K562 (cell line): ENCODE data around the gene TESK2. TPM values are rescaled to one million over a fixed set of nuclear protein-coding genes. Genes with fewer than 3 reads are reported as not detected.

Experiments
- ARHGAP35 ChIP-seq: fragments of 450-650 bp; IDR thresholded peaks from 2 replicates; pipeline ENCODE4 v1.6.1; 2018; ENCODE audit not compliant: partially characterized antibody
- ARID1B ChIP-seq: fragments of 450-650 bp; IDR thresholded peaks from 2 replicates; pipeline ENCODE4 v1.6.1; 2016; ENCODE audit warnings: antibody characterized with exemption, mild to moderate bottlenecking, inconsistent platforms
- BCL6 ChIP-seq: fragments of 250-450 bp; sonication (Bioruptor Pico); IDR thresholded peaks from 2 replicates; pipeline ENCODE4 v1.4.0; 2020
- CSDE1 ChIP-seq, 2 experiments: fragments of 450-650 bp; IDR thresholded peaks; 2 replicates each; pipeline ENCODE4 v1.6.1; 2016; ENCODE audit warnings: mild to moderate bottlenecking in 1 of 2
- ELK1 ChIP-seq: sonication (generic); formaldehyde crosslinking; IDR thresholded peaks from 2 replicates; pipeline ENCODE4 v1.8.1; 2022; ENCODE audit warnings: missing genetic modification reagents
- FOSL1 ChIP-seq: fragments of 200-800 bp; sonication (Bioruptor generic); conservative IDR thresholded peaks from 2 replicates; pipeline ENCODE4 v1.6.1; 2016; ENCODE audit warnings: missing genetic modification characterization, missing compliant biosample characterization
- GTF2E2 ChIP-seq: fragments of 200-800 bp; sonication (Bioruptor generic); IDR thresholded peaks from 2 replicates; pipeline ENCODE4 v1.6.1; 2016; ENCODE audit warnings: missing genetic modification characterization, missing compliant biosample characterization
- IRF2 ChIP-seq: sonication (generic); formaldehyde crosslinking; IDR thresholded peaks from 2 replicates; pipeline ENCODE4 v1.8.1; 2022; ENCODE audit warnings: mild to moderate bottlenecking, missing genetic modification reagents
- KLF10 ChIP-seq: fragments of 250-450 bp; sonication (Bioruptor Pico); IDR thresholded peaks from 2 replicates; pipeline ENCODE4 v1.6.1; 2021; ENCODE audit warnings: matching md5 sums
- NCOA4 ChIP-seq: fragments of 450-650 bp; IDR thresholded peaks from 2 replicates; pipeline ENCODE4 v1.6.1; 2018; ENCODE audit warnings: mild to moderate bottlenecking; ENCODE audit not compliant: partially characterized antibody
- NFIX ChIP-seq: fragments of 250-450 bp; sonication (Bioruptor Pico); IDR thresholded peaks from 2 replicates; pipeline ENCODE4 v1.4.0; 2020; ENCODE audit warnings: low read depth, mild to moderate bottlenecking, moderate library complexity
- NKRF ChIP-seq: fragments of 450-650 bp; IDR thresholded peaks from 2 replicates; pipeline ENCODE4 v1.6.1; 2016; ENCODE audit warnings: borderline replicate concordance
- RBM15 ChIP-seq: fragments of 200-400 bp; formaldehyde crosslinking; IDR thresholded peaks from 2 replicates; pipeline ENCODE4 v1.6.1; 2018; ENCODE audit warnings: mild to moderate bottlenecking, low read length, moderate library complexity; ENCODE audit not compliant: insufficient read depth
- RUNX1 ChIP-seq: sonication (generic); IDR thresholded peaks from 2 replicates; pipeline ENCODE4 v1.6.1; 2016; ENCODE audit warnings: antibody characterized with exemption, low read depth
- TRIM24 ChIP-seq, 2 experiments: fragments of 450-650 bp; IDR thresholded peaks; 2 replicates each; pipeline ENCODE4 v1.6.1; 2016
- ZBTB5 ChIP-seq: fragments of 450-650 bp; IDR thresholded peaks from 2 replicates; pipeline ENCODE4 v1.6.1; 2017; ENCODE audit warnings: antibody characterized with exemption
- ZNF175 ChIP-seq: fragments of 200-800 bp; sonication (Bioruptor generic); IDR thresholded peaks from 2 replicates; pipeline ENCODE4 v1.6.1; 2016; ENCODE audit warnings: low read depth, mild to moderate bottlenecking, missing genetic modification characterization, missing compliant biosample characterization
- ZNF184 ChIP-seq: sonication (generic); formaldehyde crosslinking; IDR thresholded peaks from 2 replicates; pipeline ENCODE4 v1.5.0; 2020; ENCODE audit warnings: missing genetic modification reagents
- ZNF668 ChIP-seq: fragments of 250-450 bp; sonication (Bioruptor Pico); IDR thresholded peaks from 2 replicates; pipeline ENCODE4 v1.8.0; 2022; ENCODE audit warnings: mild to moderate bottlenecking, inconsistent platforms
- ZNF830 ChIP-seq: fragments of 250-450 bp; sonication (Bioruptor Pico); IDR thresholded peaks from 2 replicates; pipeline ENCODE4 v1.5.0; 2021; ENCODE audit warnings: mild to moderate bottlenecking
- polyA plus RNA-seq, 8 experiments: library from polyadenylated mRNA; depleted of rRNA in 4 of 8; stranded (reverse) in 5 of 8; unstranded in 3 of 8; fragments of >200 nt; fragmentation: Nextera tagmentation in 2 of 8; fragmentation: Illumina TruSeq in 1 of 8; extraction: Ambion mirVana in 2 of 8; extraction: Trizol in 1 of 8; gene quantifications; 2 replicates each; pipeline versions ENCODE4 v1.2.1 to v1.2.3, GENCODE V29; 2011 to 2014; ENCODE audit warnings: inconsistent platforms in 1 of 8, missing spikeins in 1 of 8
- total RNA-seq, 7 experiments: library from RNA; depleted of rRNA in 6 of 7; stranded (reverse); fragments of >200 nt in 6 of 7; fragmentation: Illumina TruSeq in 2 of 7; extraction: Trizol in 2 of 7; gene quantifications; 2 replicates each; pipeline versions ENCODE4 v1.2.1 to v1.2.3, GENCODE V29; 2011 to 2021; ENCODE audit warnings: low replicate concordance in 1 of 7
- TF ChIP-seq, protein P1 (sequence below), 2 experiments: IDR thresholded peaks in 1 of 2; conservative IDR thresholded peaks in 1 of 2; 2 replicates each; pipeline ENCODE4 v1.6.1; 2016; ENCODE audit warnings: low read depth in 2 of 2, mild to moderate bottlenecking in 1 of 2, missing compliant biosample characterization in 1 of 2, missing genetic modification characterization in 1 of 2, moderate library complexity in 1 of 2

The TESK2 gene
- total and polyA plus RNA-seq, 9 of the 15 experiments (the other 6 are each of a cell fraction or from before 2014, with no cell fraction given) = 1.6 to 5.3 (median 3.7) TPM

- TF ChIP-seq ARID1B = peak; percentile 72
- no peak for TF ChIP-seq RUNX1
- TF ChIP-seq IRF2 (CRISPR knock-in tag) = no peak
- no peak for TF ChIP-seq ZNF830 (CRISPR knock-in tag)
- TF ChIP-seq ZNF184 (CRISPR knock-in tag) = no peak
- no peak for TF ChIP-seq KLF10 (CRISPR knock-in tag)
- no peak for TF ChIP-seq NKRF
- no peak for TF ChIP-seq NFIX (CRISPR knock-in tag)
- TF ChIP-seq CSDE1 (IDR thresholded peaks at IDR 0.05) = no peak
- no peak for TF ChIP-seq BCL6 (CRISPR knock-in tag)
- 0 out of 2 replicates have a peak, but pooled peaks have one; percentile 13 for TF ChIP-seq ZNF668 (CRISPR knock-in tag)
- no peak for TF ChIP-seq RBM15
- TF ChIP-seq ELK1 = no peak
- peak; percentile 96 for TF ChIP-seq FOSL1
- TF ChIP-seq TRIM24 (IDR thresholded peaks at IDR 0.05) = no peak
- no peak for TF ChIP-seq GTF2E2 (tag)
- TF ChIP-seq, protein P1, sequence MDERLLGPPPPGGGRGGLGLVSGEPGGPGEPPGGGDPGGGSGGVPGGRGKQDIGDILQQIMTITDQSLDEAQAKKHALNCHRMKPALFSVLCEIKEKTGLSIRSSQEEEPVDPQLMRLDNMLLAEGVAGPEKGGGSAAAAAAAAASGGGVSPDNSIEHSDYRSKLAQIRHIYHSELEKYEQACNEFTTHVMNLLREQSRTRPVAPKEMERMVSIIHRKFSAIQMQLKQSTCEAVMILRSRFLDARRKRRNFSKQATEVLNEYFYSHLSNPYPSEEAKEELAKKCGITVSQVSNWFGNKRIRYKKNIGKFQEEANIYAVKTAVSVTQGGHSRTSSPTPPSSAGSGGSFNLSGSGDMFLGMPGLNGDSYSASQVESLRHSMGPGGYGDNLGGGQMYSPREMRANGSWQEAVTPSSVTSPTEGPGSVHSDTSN (CRISPR knock-in tag; IDR thresholded peaks at IDR 0.05; ENCODE audit: low read depth) = no peak
- TF ChIP-seq, protein P1 (tag; conservative IDR thresholded peaks at IDR 0.05; ENCODE audit: low read depth) = peak; percentile 36; the same call in 1 of the 2 replicates
- no peak for TF ChIP-seq NCOA4
- no peak for TF ChIP-seq ARHGAP35
- TF ChIP-seq ZBTB5 = no peak
- no peak; the same call in 1 of the 2 replicates for TF ChIP-seq ZNF175
Observed at GRCh38 chr1:45410850-45411509, 80.0 kb downstream of the TESK2 start (continued).
